SH-SY5Y (cell line): ENCODE data around the gene PRG3.

Experiments
- GATA2 ChIP-seq: IDR thresholded peaks from 2 replicates; pipeline ENCODE4 v1.6.1; 2011; ENCODE audit warnings: mild to moderate bottlenecking, low read depth, low read length
- GATA3 ChIP-seq: IDR thresholded peaks from 2 replicates; pipeline ENCODE4 v1.6.1; 2011; ENCODE audit warnings: low read depth, mild to moderate bottlenecking, low read length, moderate library complexity

The PRG3 gene

DNA sequence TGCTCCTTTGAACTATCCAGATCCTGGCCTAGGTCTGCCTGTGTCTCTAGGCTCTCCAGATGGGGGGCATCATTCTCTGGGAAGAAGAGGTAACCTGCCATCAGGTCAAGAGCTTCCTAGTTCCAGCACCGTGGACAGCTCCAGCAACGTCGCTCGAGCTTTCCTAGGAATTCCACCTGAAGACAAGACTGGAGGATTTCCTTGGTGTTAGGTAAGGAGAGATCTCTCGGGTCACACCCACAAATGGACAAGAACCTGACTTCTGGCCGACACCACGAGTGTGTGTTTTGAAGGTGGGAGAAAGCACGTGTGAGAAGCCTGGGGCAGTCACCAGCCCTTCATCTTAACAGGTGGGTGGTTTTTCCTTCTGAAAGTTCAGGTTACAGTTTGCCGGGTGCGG is 1.2 kb downstream of the PRG3 start:
- TF ChIP-seq GATA3 (no peak), GATA2 (no peak)

GRCh38 chr11:57378186-57378585 is 2.8 kb downstream of the PRG3 start:
- TF ChIP-seq GATA3 (no peak), GATA2 (no peak)

DNA sequence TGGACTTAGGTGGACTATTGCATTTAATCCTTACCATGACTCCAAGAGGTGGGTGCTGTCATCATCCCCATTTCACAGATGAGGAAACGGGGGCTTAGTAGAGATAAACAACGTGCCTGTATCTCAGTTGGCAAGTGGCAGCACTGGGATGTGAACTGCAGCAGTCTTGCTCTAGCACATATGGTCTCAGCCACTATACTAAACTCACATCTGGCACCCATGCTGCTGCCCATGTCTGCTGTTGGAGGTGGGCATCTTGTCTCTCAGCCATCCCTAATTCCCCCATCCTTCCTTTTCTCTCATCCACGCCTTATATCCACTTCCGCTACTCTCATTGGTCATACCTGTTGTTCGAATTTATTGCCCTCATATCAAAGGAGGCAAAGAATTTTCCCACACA is 3.8 kb downstream of the PRG3 start:
- no peak for TF ChIP-seq GATA2
- TF ChIP-seq GATA3, result no peak

DNA sequence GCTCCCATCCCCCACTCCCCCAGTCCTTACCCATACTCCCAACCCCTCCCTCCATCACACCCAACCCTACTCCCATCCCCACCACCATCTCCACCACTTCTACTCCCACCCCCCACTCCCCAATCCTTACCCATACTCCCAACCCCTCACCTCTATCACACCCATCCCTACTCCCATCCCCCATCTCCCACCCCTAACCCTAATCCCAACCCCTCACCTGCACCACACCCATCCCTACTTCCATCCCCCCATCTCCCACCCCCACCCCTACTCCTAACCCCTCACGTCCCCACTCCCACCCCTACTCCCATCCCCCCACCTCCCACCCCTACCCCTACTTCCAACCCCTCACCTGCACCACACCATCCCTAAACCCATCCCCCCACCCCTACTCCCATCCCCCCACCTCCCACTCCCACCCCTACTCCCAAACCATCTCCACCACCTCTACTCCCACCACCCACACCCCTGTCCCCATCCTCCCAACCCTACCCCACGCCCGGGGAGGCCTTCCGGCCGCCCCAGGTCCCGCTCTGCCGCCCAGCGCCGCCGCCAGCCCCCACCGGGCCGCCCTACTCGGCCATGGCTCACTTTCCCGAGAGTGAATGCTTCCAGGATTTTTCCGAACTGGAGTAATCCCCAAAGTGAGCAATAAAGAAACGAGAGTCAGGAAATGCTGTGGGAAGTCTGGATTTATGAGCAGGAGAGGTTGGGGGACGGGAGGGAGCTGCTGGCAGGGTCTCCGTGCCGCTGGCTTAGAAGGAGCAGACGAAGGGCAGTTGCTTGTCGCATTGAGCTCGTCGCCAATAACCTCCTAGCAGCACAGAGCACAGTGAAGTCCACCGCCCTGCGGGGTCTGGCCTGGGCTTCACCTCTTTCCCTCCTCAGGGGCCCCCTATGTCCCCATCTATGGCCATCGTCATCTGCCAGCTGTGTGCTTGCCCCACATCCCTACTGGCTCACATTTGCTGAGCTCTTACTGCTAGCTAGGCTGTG is 4.6 kb downstream of the PRG3 start:
- TF ChIP-seq GATA2, result no peak

DNA sequence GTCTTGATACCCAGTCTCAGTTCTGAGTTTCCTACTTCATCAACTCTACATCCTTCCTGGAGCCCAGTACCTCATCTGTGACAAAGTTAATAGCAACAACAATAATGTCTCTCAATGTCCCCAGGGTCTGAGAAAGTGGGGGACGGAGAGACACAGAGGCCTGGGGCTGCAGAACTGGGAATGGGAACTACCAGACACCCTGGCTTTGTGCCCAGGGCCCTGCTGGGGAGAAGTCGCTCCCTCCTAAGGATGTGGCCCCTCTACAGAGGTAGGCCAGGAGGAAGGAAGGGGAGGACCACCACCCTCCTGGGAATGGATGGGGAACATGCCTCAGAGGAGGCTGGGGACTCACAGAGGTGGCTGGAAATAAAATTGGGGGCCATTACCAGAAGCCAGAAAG is 5.5 kb downstream of the PRG3 start:
- no peak for TF ChIP-seq GATA2
- no peak for TF ChIP-seq GATA3

DNA sequence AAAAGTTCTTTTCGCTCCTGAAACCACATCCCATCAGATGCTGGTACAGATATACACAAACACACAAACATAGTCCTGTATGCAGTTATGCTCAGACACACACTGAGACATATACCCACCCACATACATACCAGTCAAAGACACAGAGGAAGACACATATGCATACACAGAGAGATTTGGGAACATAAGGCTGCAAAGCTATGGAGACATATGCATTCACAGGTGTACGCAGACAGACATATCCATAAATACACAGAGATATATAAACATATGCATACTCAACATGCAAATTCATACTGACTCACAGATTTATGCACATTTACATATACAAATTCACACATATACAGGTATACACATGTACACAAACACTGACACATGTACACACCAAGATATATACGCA is 6.0 kb downstream of the PRG3 start:
- TF ChIP-seq GATA2 (no peak), GATA3 (no peak)

- TF ChIP-seq GATA3 (no peak), GATA2 (no peak)
Observed at GRCh38 chr11:57373146-57373545, 7.8 kb downstream of the PRG3 start.

- no peak for TF ChIP-seq GATA3
- no peak for TF ChIP-seq GATA2
Observed at GRCh38 chr11:57370941-57371340, 10.0 kb downstream of the PRG3 start.

GRCh38 chr11:57370251-57370650 is 10.7 kb downstream of the PRG3 start:
- TF ChIP-seq GATA3 (no peak), GATA2 (no peak)

DNA sequence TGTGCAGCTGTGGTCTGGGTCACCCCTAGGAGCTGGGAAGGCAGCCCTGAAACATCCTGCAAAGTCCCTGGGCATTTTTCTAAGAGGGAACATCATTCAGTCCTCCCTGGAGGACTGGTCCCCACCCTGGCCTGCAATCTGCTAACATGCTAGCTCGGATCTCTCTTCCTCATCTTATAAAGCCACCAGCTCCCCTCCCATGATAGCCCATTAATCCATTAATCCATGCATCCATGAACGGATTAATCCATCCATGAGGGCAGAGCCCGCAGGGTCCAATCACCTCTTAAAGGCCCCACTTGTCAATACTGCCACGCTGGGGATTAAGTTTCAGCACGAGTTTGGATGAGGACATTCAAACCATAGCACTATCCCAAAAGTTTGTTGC is 12.1 kb downstream of the PRG3 start:
- no peak for TF ChIP-seq GATA2
- TF ChIP-seq GATA3, result no peak

DNA sequence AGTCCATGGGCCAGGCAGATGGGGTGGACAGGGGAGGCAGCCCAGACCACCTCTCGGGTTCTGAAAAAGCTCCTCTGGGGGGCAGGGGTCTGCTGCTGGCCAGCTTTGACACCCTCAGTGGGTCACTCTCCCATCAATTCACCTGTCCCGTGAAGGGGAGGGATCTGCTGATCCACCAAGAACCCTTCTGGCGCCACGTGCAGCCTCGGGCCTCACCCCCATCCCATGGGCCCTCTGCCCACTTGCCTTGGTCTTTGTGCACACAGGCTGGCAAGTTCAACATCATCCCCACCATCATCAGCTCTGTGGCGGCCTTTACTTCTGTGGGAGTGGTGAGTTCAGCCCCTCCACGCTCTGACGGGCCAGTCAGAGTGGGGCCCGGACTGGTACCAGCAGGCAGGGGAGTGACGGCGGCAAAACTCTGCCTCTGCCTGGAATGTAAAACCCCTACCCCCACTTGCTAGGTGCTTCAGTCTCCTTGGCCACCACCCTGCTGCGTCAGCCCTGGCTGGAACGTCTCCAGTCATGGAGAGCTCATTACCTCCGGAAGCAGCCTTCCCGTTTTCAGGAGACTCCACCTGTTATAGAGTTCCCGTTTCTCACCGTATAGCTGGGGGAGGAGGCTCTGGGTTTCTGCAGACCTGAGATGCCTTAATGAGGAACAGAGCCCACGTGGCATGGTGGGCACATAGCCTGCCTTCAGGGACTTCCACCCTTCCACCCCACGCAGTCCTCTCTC is 12.7 kb downstream of the PRG3 start:
- no peak for TF ChIP-seq GATA2
- TF ChIP-seq GATA3, result no peak

GRCh38 chr11:57364851-57365660 is 15.9 kb downstream of the PRG3 start:
- TF ChIP-seq GATA3 (no peak), GATA2 (no peak)

- TF ChIP-seq GATA2, result no peak
- no peak for TF ChIP-seq GATA3
Observed at GRCh38 chr11:57363131-57364080, 17.5 kb downstream of the PRG3 start.

- TF ChIP-seq GATA3 (no peak), GATA2 (no peak)
Observed at GRCh38 chr11:57361926-57362325, 19.0 kb downstream of the PRG3 start.
